ENCODE data around the gene VWA1. TPM values are rescaled to one million over a fixed set of nuclear protein-coding genes. Genes with fewer than 3 reads are reported as not detected.
"Not testable (repeated sequence)": the region's sequence is repeated elsewhere in the genome, so short reads cannot be mapped to it uniquely, and the experiment has no call there.

The VWA1 gene
- polyA plus RNA-seq, 1 experiment: 2.0 TPM

- POLR2A ChIA-PET: no interaction called here
- no peak for DNase-seq (ENCODE audit: low read depth)
- no peaks in the 10 kb centered on the region for H3K36me3 ChIP-seq (ENCODE audit: control insufficient read depth, insufficient read depth, low read length)
- no peaks in the 10 kb centered on the region for H3K27me3 ChIP-seq (ENCODE audit: control insufficient read depth, insufficient read depth, low read length)
- CTCF ChIA-PET: no interaction called here
- no peak overlapping the region for H3K4me3 ChIP-seq (ENCODE audit: low read depth, low read length)
- TF ChIP-seq, protein P1, sequence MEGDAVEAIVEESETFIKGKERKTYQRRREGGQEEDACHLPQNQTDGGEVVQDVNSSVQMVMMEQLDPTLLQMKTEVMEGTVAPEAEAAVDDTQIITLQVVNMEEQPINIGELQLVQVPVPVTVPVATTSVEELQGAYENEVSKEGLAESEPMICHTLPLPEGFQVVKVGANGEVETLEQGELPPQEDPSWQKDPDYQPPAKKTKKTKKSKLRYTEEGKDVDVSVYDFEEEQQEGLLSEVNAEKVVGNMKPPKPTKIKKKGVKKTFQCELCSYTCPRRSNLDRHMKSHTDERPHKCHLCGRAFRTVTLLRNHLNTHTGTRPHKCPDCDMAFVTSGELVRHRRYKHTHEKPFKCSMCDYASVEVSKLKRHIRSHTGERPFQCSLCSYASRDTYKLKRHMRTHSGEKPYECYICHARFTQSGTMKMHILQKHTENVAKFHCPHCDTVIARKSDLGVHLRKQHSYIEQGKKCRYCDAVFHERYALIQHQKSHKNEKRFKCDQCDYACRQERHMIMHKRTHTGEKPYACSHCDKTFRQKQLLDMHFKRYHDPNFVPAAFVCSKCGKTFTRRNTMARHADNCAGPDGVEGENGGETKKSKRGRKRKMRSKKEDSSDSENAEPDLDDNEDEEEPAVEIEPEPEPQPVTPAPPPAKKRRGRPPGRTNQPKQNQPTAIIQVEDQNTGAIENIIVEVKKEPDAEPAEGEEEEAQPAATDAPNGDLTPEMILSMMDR (IDR thresholded peaks at IDR 0.05; ENCODE audit: insufficient read depth, low read depth, low read length): no peak
These were observed 8.9 kb upstream of the VWA1 start for GRCh38 chr1:1426496-1427105.

DNA sequence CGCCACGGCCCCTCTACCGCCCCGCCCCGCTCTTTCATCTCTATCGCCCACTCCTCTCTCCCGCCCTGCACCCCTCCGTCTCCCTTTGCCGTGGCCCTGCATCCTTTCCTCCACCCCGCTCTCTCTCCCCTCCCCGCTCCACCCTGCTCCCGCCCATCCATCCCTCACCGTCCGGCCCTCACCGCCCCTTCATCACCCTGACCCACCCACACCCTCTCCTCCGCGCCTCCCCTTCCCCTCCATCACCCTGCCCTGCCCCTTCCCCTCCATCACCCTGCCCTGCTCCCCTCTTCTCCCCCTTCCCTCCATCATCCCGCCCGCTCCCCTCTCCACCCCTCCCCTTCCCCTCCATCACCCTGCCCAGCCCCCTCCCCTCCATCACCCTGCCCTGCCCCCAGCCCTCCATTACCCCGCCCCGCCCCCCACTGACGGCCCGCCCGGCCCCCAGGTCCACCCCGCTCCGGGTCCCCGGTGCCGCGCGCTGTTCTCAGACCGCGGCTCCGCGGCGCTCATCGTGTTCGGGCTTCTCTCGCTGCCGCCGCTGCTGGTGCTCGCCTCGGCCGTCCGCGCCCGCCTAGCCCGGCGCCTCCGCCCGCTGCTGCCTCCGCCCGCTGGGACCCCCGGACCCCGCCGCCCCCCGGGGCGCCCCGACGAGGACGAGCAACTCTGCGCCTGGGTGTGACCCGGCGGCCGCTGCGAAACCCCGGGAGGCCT lies 8.2 kb upstream of the VWA1 start:
- POLR2A ChIA-PET: no interaction called here
- Histone ChIP-seq H3K4me3 (ENCODE audit: low read depth, low read length) (peak overlapping the region; percentile 24), H3K27me3 (ENCODE audit: control insufficient read depth, insufficient read depth, low read length) (no peaks in the 10 kb centered on the region), H3K36me3 (ENCODE audit: control insufficient read depth, insufficient read depth, low read length) (no peaks in the 10 kb centered on the region)
- no peak for DNase-seq (ENCODE audit: low read depth)
- CTCF ChIA-PET: no interaction called here
- TF ChIP-seq, protein P1 (IDR thresholded peaks at IDR 0.05; ENCODE audit: insufficient read depth, low read depth, low read length): no peak

GRCh38 chr1:1427820-1428148 lies 7.7 kb upstream of the VWA1 start:
- Histone ChIP-seq H3K36me3 (ENCODE audit: control insufficient read depth, insufficient read depth, low read length) (no peaks in the 10 kb centered on the region), H3K27me3 (ENCODE audit: control insufficient read depth, insufficient read depth, low read length) (no peaks in the 10 kb centered on the region), H3K4me3 (ENCODE audit: low read depth, low read length) (peak overlapping the region; percentile 24)
- ChIA-PET POLR2A (no interaction called here), CTCF (interaction anchor here (0.7 kb wide), 1 partner anchor 1121 kb away, joined by 3 read pairs; no protein-coding TSS in a partner anchor)
- no peak for DNase-seq (ENCODE audit: low read depth)
- TF ChIP-seq, protein P1 (IDR thresholded peaks at IDR 0.05; ENCODE audit: insufficient read depth, low read depth, low read length): no peak

DNA sequence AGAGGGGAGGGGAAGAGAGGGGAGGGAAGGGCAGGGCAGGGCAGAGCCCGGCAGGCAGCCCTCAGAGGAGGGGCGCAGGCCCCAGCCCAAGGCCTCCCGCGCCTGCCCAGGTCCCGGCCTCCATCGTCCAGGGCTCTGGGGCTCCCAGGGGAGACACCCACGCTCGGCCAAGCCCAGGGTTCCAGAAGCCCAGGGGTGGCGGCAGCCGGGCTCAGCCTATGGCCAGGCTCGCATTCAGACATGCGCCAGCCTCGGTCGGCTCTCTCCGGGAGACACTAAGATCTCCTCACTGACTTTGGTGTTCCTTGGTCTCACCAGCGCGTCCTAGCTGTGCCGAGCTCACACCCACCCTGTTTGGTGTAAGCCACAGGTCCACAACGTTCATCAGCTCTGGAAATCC lies 7.3 kb upstream of the VWA1 start:
- TF ChIP-seq, protein P1 (IDR thresholded peaks at IDR 0.05; ENCODE audit: insufficient read depth, low read depth, low read length): no peak
- POLR2A ChIA-PET: no interaction called here

GRCh38 chr1:1428967-1429366 lies 6.5 kb upstream of the VWA1 start:
- H3K36me3 ChIP-seq (ENCODE audit: control insufficient read depth, insufficient read depth, low read length); H3K4me3 ChIP-seq (ENCODE audit: low read depth, low read length); H3K27me3 ChIP-seq (ENCODE audit: control insufficient read depth, insufficient read depth, low read length); DNase-seq (ENCODE audit: low read depth); POLR2A ChIA-PET: not testable (repeated sequence)
- CTCF ChIA-PET: interaction anchor here (1.0 to 4.6 kb wide), 2 partner anchors 9 to 13 kb away, joined by 3 to 24 read pairs; no protein-coding TSS in a partner anchor

More for the DNA sequence above, 7.3 kb upstream of the VWA1 start:
- Histone ChIP-seq H3K4me3 (ENCODE audit: low read depth, low read length) (no peak overlapping the region), H3K27me3 (ENCODE audit: control insufficient read depth, insufficient read depth, low read length) (no peaks in the 10 kb centered on the region), H3K36me3 (ENCODE audit: control insufficient read depth, insufficient read depth, low read length) (no peaks in the 10 kb centered on the region)
- DNase-seq (ENCODE audit: low read depth): no peak
- CTCF ChIA-PET: interaction anchor here (0.7 kb wide), 1 partner anchor 1121 kb away, joined by 3 read pairs; no protein-coding TSS in a partner anchor
